GM19193 (cell line): ENCODE results near the gene KRTAP3-3.

Experiments
- POLR2A ChIP-seq: IDR thresholded peaks from 4 replicates; pipeline ENCODE4 v1.6.1; 2011; ENCODE audit not compliant: insufficient read depth, insufficient read length; ENCODE audit errors: extremely low read depth

The KRTAP3-3 gene

GRCh38 chr17:40953881-40954280 lies 40.1 kb downstream of the KRTAP3-3 start:
- no peak for TF ChIP-seq POLR2A

GRCh38 chr17:40952661-40953060 lies 41.3 kb downstream of the KRTAP3-3 start:
- TF ChIP-seq POLR2A: no peak

- no peak for TF ChIP-seq POLR2A
Measured at GRCh38 chr17:40952154-40952553, 41.8 kb downstream of the KRTAP3-3 start.

- TF ChIP-seq POLR2A: no peak
Measured at GRCh38 chr17:40951011-40951622, 42.8 kb downstream of the KRTAP3-3 start.

GRCh38 chr17:40950176-40950575 lies 43.8 kb downstream of the KRTAP3-3 start:
- TF ChIP-seq POLR2A: no peak

- TF ChIP-seq POLR2A: no peak
Measured at GRCh38 chr17:40949418-40949817, 44.5 kb downstream of the KRTAP3-3 start.

- no peak for TF ChIP-seq POLR2A
Measured at GRCh38 chr17:40947929-40948328, 46.0 kb downstream of the KRTAP3-3 start.

- no peak for TF ChIP-seq POLR2A
Measured at GRCh38 chr17:40945414-40945813, 48.5 kb downstream of the KRTAP3-3 start.

GRCh38 chr17:40944531-40944930 lies 49.4 kb downstream of the KRTAP3-3 start:
- TF ChIP-seq POLR2A: no peak
